G401 (cell line): ENCODE measurements around the gene SIMC1. TPM values are rescaled to one million over a fixed set of nuclear protein-coding genes. Genes with fewer than 3 reads are reported as not detected.
"Not testable (repeated sequence)": the region's sequence is repeated elsewhere in the genome, so short reads cannot be mapped to it uniquely, and the experiment has no call there.

ENCODE experiments used
- DNase-seq: peaks from one replicate; pipeline ENCODE4 v3.0.0-alpha.2; 2015; ENCODE audit warnings: low spot score
- in situ Hi-C: cut with HindIII; loops from 2 replicates; pipeline ENCODE4 v1.10.0; 2016; ENCODE audit warnings: low sequenced_read_pairs, mixed read lengths
- total RNA-seq: library from RNA; depleted of rRNA; stranded (reverse); fragments of >200 nt; shearing (Covaris generic); gene quantifications from 2 replicates; pipeline ENCODE4 v1.2.3, GENCODE V29; 2014

SIMC1 gene
- total RNA-seq, 1 experiment from 2014 or later: 11.8 TPM

- DNase-seq, in situ Hi-C loops: not testable (repeated sequence)
These were observed 34.7 kb upstream of the SIMC1 start for GRCh38 chr5:176203535-176203934.

- DNase-seq, in situ Hi-C loops: not testable (repeated sequence)
These were observed 23.7 kb upstream of the SIMC1 start for GRCh38 chr5:176214466-176215021.

- in situ Hi-C loops: not testable (repeated sequence)
These were observed 21.8 kb upstream of the SIMC1 start for GRCh38 chr5:176216393-176216916.

GRCh38 chr5:176217188-176217729 is 21.0 kb upstream of the SIMC1 start:
- in situ Hi-C loops, DNase-seq: not testable (repeated sequence)

More at GRCh38 chr5:176216393-176216916, 21.8 kb upstream of the SIMC1 start:
- not testable (repeated sequence) for DNase-seq

GRCh38 chr5:176217764-176218163 is 20.5 kb upstream of the SIMC1 start:
- in situ Hi-C loops: not testable (repeated sequence)

GRCh38 chr5:176222006-176222405 is 16.2 kb upstream of the SIMC1 start:
- DNase-seq, in situ Hi-C loops: not testable (repeated sequence)

More at GRCh38 chr5:176217764-176218163, 20.5 kb upstream of the SIMC1 start:
- DNase-seq: not testable (repeated sequence)

GRCh38 chr5:176228358-176228757 is 9.9 kb upstream of the SIMC1 start:
- in situ Hi-C loops, DNase-seq: not testable (repeated sequence)

GRCh38 chr5:176233253-176233652 is 5.0 kb upstream of the SIMC1 start:
- DNase-seq, in situ Hi-C loops: not testable (repeated sequence)

- in situ Hi-C loops: not testable (repeated sequence)
- peak; percentile 25 for DNase-seq
These were observed 3.1 kb upstream of the SIMC1 start for GRCh38 chr5:176235155-176235554.

GRCh38 chr5:176238645-176239283 is 540 bp downstream of the SIMC1 start:
- in situ Hi-C loops, DNase-seq: not testable (repeated sequence)

GRCh38 chr5:176239304-176239703 is 1.1 kb downstream of the SIMC1 start:
- DNase-seq, in situ Hi-C loops: not testable (repeated sequence)

- DNase-seq, in situ Hi-C loops: not testable (repeated sequence)
These were observed 6.1 kb downstream of the SIMC1 start for GRCh38 chr5:176244318-176244717.

GRCh38 chr5:176245074-176245473 is 6.8 kb downstream of the SIMC1 start:
- in situ Hi-C loops, DNase-seq: not testable (repeated sequence)

- in situ Hi-C loops, DNase-seq: not testable (repeated sequence)
These were observed 7.3 kb downstream of the SIMC1 start for GRCh38 chr5:176245489-176245888.

GRCh38 chr5:176250691-176251090 is 12.5 kb downstream of the SIMC1 start:
- in situ Hi-C loops, DNase-seq: not testable (repeated sequence)

GRCh38 chr5:176252171-176252570 is 13.9 kb downstream of the SIMC1 start:
- in situ Hi-C loops, DNase-seq: not testable (repeated sequence)

GRCh38 chr5:176253370-176254065 is 15.3 kb downstream of the SIMC1 start:
- DNase-seq, in situ Hi-C loops: not testable (repeated sequence)

- DNase-seq, in situ Hi-C loops: not testable (repeated sequence)
These were observed 15.8 kb downstream of the SIMC1 start for GRCh38 chr5:176254066-176254393.

- DNase-seq, in situ Hi-C loops: not testable (repeated sequence)
These were observed 19.8 kb downstream of the SIMC1 start for GRCh38 chr5:176257871-176258505.
